ENCODE data around the gene TBC1D2.

GRCh38 chr9:98220911-98221310 lies 34.5 kb downstream of the TBC1D2 start:
- TF ChIP-seq CTCF (IDR thresholded peaks at IDR 0.05) (no peak), POLR2A (IDR thresholded peaks at IDR 0.05) (no peak)

All from uterus (tissue), 2 donors.